HCT116 (cell line): ENCODE data around the gene FAM151A. TPM values are rescaled to one million over a fixed set of nuclear protein-coding genes. Genes with fewer than 3 reads are reported as not detected.

Experiments used
- ATAC-seq: fragments of 200-7000 bp; cut with Tn5 transposase; 2 replicates; pipeline ENCODE4 v1.9.1; 2020; ENCODE audit warnings: mild to moderate bottlenecking, moderate library complexity
- BruUV-seq: library from RNA; stranded (reverse); fragments of 400-500 nt; replicated peaks from 2 replicates; lab custom pipeline; 2021; lab: Mats Ljungman, UMichigan
- CTCF ChIA-PET: fragments of 300-600 bp; sonication (Branson Sonifier 250); formaldehyde crosslinking; loops from one replicate; lab custom pipeline; 2021; ENCODE audit warnings: antibody characterized with exemption; lab: Charles Lee
- POLR2A ChIA-PET: fragments of 300-600, 350-600 bp; sonication (Branson Sonifier 250); formaldehyde crosslinking; loops from one replicate; lab custom pipeline; 2021; ENCODE audit warnings: antibody characterized with exemption; lab: Charles Lee
- RAD21 ChIA-PET, 2 experiments: fragments of 300-600 bp; sonication (Branson Sonifier 250); formaldehyde crosslinking; loops; one replicate each; lab custom pipeline; 2023; ENCODE audit warnings: low total read pairs in 2 of 2; ENCODE audit not compliant: uncharacterized antibody in 2 of 2, unreplicated experiment in 2 of 2, low non-redundant PET in 1 of 2; lab: Charles Lee
- DNase-seq: peaks from one replicate; pipeline ENCODE4 v3.0.0-alpha.2; 2010; ENCODE audit warnings: low read depth, low spot score
- H2AFZ ChIP-seq: fragments of 200-600 bp; shearing (Covaris generic), sonication (generic); 2 replicates; pipeline ENCODE4 v1.6.1; 2017; ENCODE audit warnings: low read depth, mixed run types, mixed read lengths, antibody characterized with exemption, low read length; ENCODE audit not compliant: poor library complexity, severe bottlenecking
- H3K27ac ChIP-seq: 2 replicates; pipeline ENCODE4 v1.5.1; 2012; ENCODE audit warnings: low read depth, low read length
- H3K27me3 ChIP-seq: fragments of 200-600 bp; sonication (generic); 2 replicates; pipeline ENCODE4 v1.6.1; 2016; ENCODE audit warnings: mixed run types, low read length, mixed read lengths; ENCODE audit not compliant: insufficient read depth
- H3K36me3 ChIP-seq, 2 experiments: fragments of 200-500 bp in 1 of 2; fragments of 200-600 bp in 1 of 2; sonication (Bioruptor generic) in 1 of 2; sonication (generic) in 1 of 2; 2 replicates each; pipeline versions ENCODE4 v1.5.1 to v1.6.1; 2014 to 2016; ENCODE audit warnings: low read length in 2 of 2, inconsistent platforms in 1 of 2, mixed read lengths in 1 of 2, mixed run types in 1 of 2; ENCODE audit not compliant: insufficient read depth in 2 of 2, control insufficient read depth in 1 of 2
- H3K4me1 ChIP-seq, 2 experiments: fragments of 200-600 bp in 1 of 2; sonication (generic) in 1 of 2; 2 replicates each; pipeline versions ENCODE4 v1.5.1 to v1.6.1; 2012 to 2017; ENCODE audit warnings: low read length in 2 of 2, inconsistent platforms in 1 of 2, mild to moderate bottlenecking in 1 of 2, mixed read lengths in 1 of 2, mixed run types in 1 of 2, moderate library complexity in 1 of 2; ENCODE audit not compliant: insufficient read depth in 2 of 2, control insufficient read depth in 1 of 2
- H3K4me2 ChIP-seq: fragments of 200-600 bp; sonication (generic); 2 replicates; pipeline ENCODE4 v1.6.1; 2017; ENCODE audit warnings: mixed run types, low read length, mixed read lengths
- H3K4me3 ChIP-seq, 2 experiments: fragments of 200-600 bp in 1 of 2; sonication (generic) in 1 of 2; replicated peaks in 1 of 2; 2 replicates each; pipeline ENCODE4 v1.5.1; 2011 to 2016; ENCODE audit warnings: low read length in 2 of 2, control low read depth in 1 of 2, low read depth in 1 of 2, mild to moderate bottlenecking in 1 of 2, mixed read lengths in 1 of 2, mixed run types in 1 of 2
- H3K79me2 ChIP-seq: fragments of 200-600 bp; sonication (generic); 2 replicates; pipeline ENCODE4 v1.6.1; 2017; ENCODE audit warnings: mild to moderate bottlenecking, mixed run types, low read length, moderate library complexity, mixed read lengths; ENCODE audit not compliant: insufficient read depth
- H3K9ac ChIP-seq: fragments of 200-600 bp; sonication (generic); 2 replicates; pipeline ENCODE4 v1.6.1; 2016; ENCODE audit warnings: low read length, mixed read lengths
- H3K9me2 ChIP-seq: fragments of 200-600 bp; sonication (generic), shearing (Covaris generic); 2 replicates; pipeline ENCODE4 v1.6.1; 2017; ENCODE audit warnings: mixed run types, mild to moderate bottlenecking, moderate library complexity; ENCODE audit not compliant: insufficient read depth
- H3K9me3 ChIP-seq, 2 experiments: fragments of 200-500 bp in 1 of 2; fragments of 200-600 bp in 1 of 2; sonication (Bioruptor generic) in 1 of 2; sonication (generic) in 1 of 2; 2 replicates each; pipeline ENCODE4 v1.6.1; 2014 to 2017; ENCODE audit warnings: low read length in 2 of 2, mixed read lengths in 2 of 2, inconsistent platforms in 1 of 2, low read depth in 1 of 2, mild to moderate bottlenecking in 1 of 2, mixed run types in 1 of 2, moderate library complexity in 1 of 2; ENCODE audit not compliant: control insufficient read depth in 1 of 2, insufficient read depth in 1 of 2
- H4K20me1 ChIP-seq: fragments of 200-600 bp; sonication (generic), shearing (Covaris generic); 2 replicates; pipeline ENCODE4 v1.6.1; 2017; ENCODE audit warnings: mixed run types, mild to moderate bottlenecking, moderate library complexity; ENCODE audit not compliant: insufficient read depth
- EZH2phosphoT487 ChIP-seq: fragments of 200-600 bp; IDR thresholded peaks from 2 replicates; pipeline ENCODE4 v1.6.1; 2018; ENCODE audit warnings: antibody characterized with exemption, borderline replicate concordance
- FOSL1 ChIP-seq: IDR thresholded peaks from 2 replicates; pipeline ENCODE4 v1.6.1; 2012; ENCODE audit warnings: low read depth
- POLR2A ChIP-seq: IDR thresholded peaks from 2 replicates; pipeline ENCODE4 v1.7.0; 2011; ENCODE audit warnings: borderline replicate concordance; ENCODE audit not compliant: insufficient read depth, insufficient read length; ENCODE audit errors: extremely low read depth
- TCF7L2 ChIP-seq: IDR thresholded peaks from 2 replicates; pipeline ENCODE4 v1.7.0; 2011; ENCODE audit warnings: borderline replicate concordance, inconsistent platforms; ENCODE audit not compliant: insufficient read depth, insufficient read length; ENCODE audit errors: extremely low read depth
- intact Hi-C: fragments of 100-400 bp; cut with micrococcal nuclease; formaldehyde crosslinking; loops from 2 replicates; pipeline ENCODE4 v1.10.0; 2022
- total RNA-seq: library from RNA; stranded (reverse); gene quantifications from one replicate; pipeline ENCODE4 v1.2.1, GENCODE V29; 2021; ENCODE audit not compliant: unreplicated experiment
- TF ChIP-seq, protein P1 (sequence below): IDR thresholded peaks from 2 replicates; pipeline ENCODE4 v1.6.1; 2012; ENCODE audit warnings: low read depth

The FAM151A gene
- total RNA-seq, 1 experiment from 2014 or later = not detected

- RAD21 ChIA-PET = no interaction called here
- no peak overlapping the region for H3K27ac ChIP-seq
- ATAC-seq (no peak), DNase-seq (no peak)
- BruUV-seq = no TSS peak
- no peaks in the 10 kb centered on the region for H3K36me3 ChIP-seq
- H3K79me2 ChIP-seq = no peaks in the 10 kb centered on the region
- H2AFZ ChIP-seq = no peak overlapping the region
- no peaks in the 10 kb centered on the region for H3K9me3 ChIP-seq
- no peaks in the 10 kb centered on the region for H4K20me1 ChIP-seq
- no peak overlapping the region for H3K4me3 ChIP-seq
- POLR2A ChIA-PET = no interaction called here
- TF ChIP-seq FOSL1 (no peak), TCF7L2 (no peak), POLR2A (no peak), EZH2phosphoT487 (no peak)
- CTCF ChIA-PET = no interaction called here
- H3K27me3 ChIP-seq = no peaks in the 10 kb centered on the region
- H3K4me1 ChIP-seq = peaks cover 0 to 7% of the 10 kb centered on the region in 2 experiments; a peak in 2 of 4 replicates
- H3K9me2 ChIP-seq = no peaks in the 10 kb centered on the region
- no peak overlapping the region for H3K9ac ChIP-seq
- intact Hi-C loops = no loop called here
- H3K4me2 ChIP-seq = no peak overlapping the region
Observed at GRCh38 chr1:54614024-54614423, 9.3 kb downstream of the FAM151A start.

DNA sequence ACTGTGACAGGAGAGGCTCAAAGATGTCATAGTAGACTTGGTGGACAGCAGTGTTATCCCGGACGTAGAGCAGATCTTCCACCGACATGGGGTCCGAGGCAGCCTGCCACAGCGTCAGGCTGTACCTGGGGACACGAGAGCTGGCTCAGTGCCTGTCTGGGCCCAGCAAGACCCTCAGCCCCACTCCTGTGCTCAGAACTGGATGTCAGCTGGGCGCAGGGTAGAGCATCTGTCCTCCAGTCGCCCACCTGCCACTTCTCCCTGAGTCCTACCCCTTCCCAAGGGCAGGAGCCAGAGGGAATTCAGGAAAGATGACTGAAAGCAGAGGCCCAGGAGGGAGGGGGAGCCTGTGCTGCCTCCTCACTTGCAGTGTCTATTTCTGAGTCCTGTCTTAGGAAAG is 11.7 kb downstream of the FAM151A start:
- RAD21 ChIA-PET = no interaction called here
- POLR2A ChIA-PET = no interaction called here
- Histone ChIP-seq H3K9me2 (no peaks in the 10 kb centered on the region), H3K4me3 (no peak overlapping the region), H3K4me2 (no peak overlapping the region), H2AFZ (no peak overlapping the region), H3K4me1 (peaks cover 0 to 7% of the 10 kb centered on the region in 2 experiments; a peak in 2 of 4 replicates), H3K36me3 (peaks cover 0 to 5% of the 10 kb centered on the region in 2 experiments; a peak in 1 of 4 replicates), H3K27ac (no peak overlapping the region), H3K9ac (no peak overlapping the region), H4K20me1 (no peaks in the 10 kb centered on the region), H3K9me3 (no peaks in the 10 kb centered on the region), H3K27me3 (no peaks in the 10 kb centered on the region), H3K79me2 (no peaks in the 10 kb centered on the region)
- TSS peak; percentile 6 for BruUV-seq
- CTCF ChIA-PET = interaction anchor here (0.6 kb wide), 1 partner anchor 48 kb away, joined by 4 read pairs; no protein-coding TSS in a partner anchor
- DNase-seq (no peak), ATAC-seq (no peak)
- TF ChIP-seq, protein P1, sequence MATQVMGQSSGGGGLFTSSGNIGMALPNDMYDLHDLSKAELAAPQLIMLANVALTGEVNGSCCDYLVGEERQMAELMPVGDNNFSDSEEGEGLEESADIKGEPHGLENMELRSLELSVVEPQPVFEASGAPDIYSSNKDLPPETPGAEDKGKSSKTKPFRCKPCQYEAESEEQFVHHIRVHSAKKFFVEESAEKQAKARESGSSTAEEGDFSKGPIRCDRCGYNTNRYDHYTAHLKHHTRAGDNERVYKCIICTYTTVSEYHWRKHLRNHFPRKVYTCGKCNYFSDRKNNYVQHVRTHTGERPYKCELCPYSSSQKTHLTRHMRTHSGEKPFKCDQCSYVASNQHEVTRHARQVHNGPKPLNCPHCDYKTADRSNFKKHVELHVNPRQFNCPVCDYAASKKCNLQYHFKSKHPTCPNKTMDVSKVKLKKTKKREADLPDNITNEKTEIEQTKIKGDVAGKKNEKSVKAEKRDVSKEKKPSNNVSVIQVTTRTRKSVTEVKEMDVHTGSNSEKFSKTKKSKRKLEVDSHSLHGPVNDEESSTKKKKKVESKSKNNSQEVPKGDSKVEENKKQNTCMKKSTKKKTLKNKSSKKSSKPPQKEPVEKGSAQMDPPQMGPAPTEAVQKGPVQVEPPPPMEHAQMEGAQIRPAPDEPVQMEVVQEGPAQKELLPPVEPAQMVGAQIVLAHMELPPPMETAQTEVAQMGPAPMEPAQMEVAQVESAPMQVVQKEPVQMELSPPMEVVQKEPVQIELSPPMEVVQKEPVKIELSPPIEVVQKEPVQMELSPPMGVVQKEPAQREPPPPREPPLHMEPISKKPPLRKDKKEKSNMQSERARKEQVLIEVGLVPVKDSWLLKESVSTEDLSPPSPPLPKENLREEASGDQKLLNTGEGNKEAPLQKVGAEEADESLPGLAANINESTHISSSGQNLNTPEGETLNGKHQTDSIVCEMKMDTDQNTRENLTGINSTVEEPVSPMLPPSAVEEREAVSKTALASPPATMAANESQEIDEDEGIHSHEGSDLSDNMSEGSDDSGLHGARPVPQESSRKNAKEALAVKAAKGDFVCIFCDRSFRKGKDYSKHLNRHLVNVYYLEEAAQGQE = no peak
- no peak for TF ChIP-seq EZH2phosphoT487
- intact Hi-C loops = no loop called here
